Daoy (cell line): ENCODE measurements around the gene SNTG2. TPM values are rescaled to one million over a fixed set of nuclear protein-coding genes. Genes with fewer than 3 reads are reported as not detected.

Source experiments
- DNase-seq: peaks from one replicate; pipeline ENCODE4 v3.0.0-alpha.2; 2015; ENCODE audit warnings: low read depth
- total RNA-seq: library from RNA; depleted of rRNA; stranded (reverse); fragments of >200 nt; shearing (Covaris generic); gene quantifications from 2 replicates; pipeline ENCODE4 v1.2.3, GENCODE V29; 2014

SNTG2 gene
- total RNA-seq, 1 experiment from 2014 or later = not detected

GRCh38 chr2:1137913-1138391 lies 187.3 kb downstream of the SNTG2 start:
- peak; percentile 27 for DNase-seq

DNA sequence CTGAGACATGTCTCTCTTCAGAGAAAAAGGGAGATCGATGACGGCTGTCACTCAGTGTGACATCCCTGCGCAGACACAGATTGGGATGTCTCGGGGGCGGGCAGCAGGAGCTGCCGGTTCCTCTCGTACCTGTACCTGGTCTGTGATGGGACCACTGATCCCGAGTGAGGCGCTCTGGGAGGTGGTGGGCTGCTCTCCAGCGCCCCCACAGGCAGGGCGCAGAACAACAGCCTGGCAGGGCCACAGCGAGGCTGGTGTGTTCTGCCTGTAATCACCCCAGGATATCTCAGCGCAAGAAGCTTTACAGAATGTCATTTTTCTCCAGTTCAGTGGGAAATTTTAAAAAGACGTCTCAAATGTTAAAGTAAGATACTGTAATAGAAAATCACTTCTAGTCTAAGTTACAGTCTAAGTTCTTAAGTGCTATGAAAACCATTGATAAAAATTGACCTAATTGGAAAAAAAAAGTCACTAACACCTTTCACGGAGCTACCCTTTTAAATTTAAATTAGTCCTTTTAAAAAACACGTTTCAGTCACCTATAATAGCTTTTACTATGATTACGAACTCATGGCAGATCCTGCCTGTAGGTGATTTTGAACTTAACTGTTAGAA lies 189.8 kb downstream of the SNTG2 start:
- peak; percentile 64 for DNase-seq

DNA sequence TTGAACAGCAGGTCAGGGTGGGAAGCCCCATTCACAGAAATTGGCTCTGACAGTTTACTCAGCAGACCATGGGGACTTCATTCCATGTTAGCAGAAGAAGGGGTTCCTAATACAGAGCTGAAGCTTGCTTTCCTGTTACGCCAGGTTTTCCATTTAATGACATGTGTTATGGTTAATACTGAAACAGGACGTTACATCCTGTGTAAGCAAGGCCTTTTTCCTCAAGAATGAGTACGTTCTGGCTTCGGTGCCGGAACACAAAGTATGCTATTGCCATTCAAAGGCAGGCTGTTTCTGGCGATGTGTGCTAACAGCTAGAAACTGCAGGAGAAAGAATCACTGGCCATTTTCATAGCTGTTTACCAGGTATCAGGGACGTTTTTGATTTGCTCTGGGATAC lies 190.4 kb downstream of the SNTG2 start:
- DNase-seq = no peak

GRCh38 chr2:1143129-1143528 lies 192.5 kb downstream of the SNTG2 start:
- DNase-seq = no peak

- DNase-seq = no peak
These were observed 197.4 kb downstream of the SNTG2 start for GRCh38 chr2:1147873-1148612.

DNA sequence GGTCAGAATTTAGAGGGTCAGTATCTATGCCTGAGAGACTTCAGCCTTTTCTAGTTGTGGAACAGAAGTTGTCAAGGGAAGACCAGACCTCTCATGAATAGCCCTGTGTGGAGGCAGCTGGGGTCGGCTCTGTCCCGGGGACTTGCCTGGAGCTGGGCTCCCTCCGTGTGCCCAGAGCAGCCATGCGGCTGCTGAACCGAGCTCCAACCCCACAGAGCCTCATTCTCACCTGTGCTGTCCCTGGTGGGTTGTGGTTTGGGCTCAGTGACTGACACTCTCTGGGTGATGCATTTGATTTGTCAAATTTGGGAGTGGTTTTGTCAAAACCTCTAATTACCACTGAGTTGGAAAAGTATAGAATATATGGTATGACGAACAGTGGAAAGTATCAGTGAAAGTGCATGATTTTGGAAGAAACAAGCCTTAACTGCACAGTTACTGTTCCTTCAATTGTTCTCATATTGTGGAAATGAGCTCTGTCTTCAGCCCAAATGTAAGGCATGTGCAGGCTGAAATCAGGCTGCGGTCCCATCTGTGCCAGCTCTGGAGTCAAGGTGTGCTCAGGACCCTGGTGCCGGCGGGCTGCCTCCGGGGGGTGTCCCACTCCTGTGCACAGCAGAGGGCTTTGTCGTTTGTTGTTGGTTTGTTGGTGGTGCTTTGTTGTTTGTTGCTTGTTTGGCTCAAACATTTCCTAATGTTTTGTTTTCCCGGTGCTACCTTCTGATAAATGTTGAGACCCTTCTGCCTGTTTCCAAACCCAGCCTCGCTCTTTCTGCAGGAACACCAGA lies 200.3 kb downstream of the SNTG2 start:
- DNase-seq = no peak

DNA sequence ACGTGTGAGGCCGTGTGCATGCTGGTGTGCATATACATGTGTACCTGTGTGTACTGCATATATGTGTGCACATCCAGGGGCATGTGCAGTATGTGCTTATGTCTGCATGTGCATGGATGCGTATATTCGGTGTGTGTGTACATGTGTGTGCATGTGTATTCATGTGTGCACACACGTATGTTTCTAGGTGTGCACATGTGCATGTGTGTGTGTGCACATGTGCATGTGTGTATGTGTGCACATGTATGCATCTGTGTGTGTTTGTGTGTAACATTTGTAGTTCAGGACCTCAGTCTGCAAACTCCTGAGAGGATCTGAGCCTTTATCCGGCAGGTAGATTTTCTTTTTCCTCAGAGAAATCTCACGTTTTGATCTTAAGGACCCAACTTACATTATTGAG lies 201.7 kb downstream of the SNTG2 start:
- no peak for DNase-seq

GRCh38 chr2:1153920-1154319 lies 203.3 kb downstream of the SNTG2 start:
- no peak for DNase-seq

GRCh38 chr2:1154710-1155594 lies 204.3 kb downstream of the SNTG2 start:
- DNase-seq = no peak

GRCh38 chr2:1156059-1156458 lies 205.4 kb downstream of the SNTG2 start:
- DNase-seq = no peak

- no peak for DNase-seq
These were observed 205.9 kb downstream of the SNTG2 start for GRCh38 chr2:1156531-1156930.

DNA sequence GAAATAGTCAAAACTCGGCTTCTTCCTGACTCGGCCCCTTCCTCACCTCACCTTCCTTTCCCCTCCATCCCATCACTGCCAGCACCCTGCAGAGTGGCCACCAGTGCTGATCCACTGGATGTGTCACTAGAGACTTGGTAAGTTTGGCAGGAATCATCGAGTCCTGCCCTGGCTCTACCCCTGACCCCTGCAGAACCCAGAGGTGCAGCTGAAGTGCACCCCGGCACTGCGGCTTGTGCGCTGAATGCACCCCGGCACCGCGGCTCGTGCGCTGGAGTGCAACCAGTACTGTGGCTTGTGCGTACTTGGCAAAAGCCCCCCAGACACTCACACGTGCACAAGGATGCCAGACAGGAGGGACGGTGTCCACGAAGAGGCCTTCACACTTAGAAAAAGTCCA lies 206.5 kb downstream of the SNTG2 start:
- no peak for DNase-seq

- no peak for DNase-seq
These were observed 208.4 kb downstream of the SNTG2 start for GRCh38 chr2:1159013-1159412.

DNA sequence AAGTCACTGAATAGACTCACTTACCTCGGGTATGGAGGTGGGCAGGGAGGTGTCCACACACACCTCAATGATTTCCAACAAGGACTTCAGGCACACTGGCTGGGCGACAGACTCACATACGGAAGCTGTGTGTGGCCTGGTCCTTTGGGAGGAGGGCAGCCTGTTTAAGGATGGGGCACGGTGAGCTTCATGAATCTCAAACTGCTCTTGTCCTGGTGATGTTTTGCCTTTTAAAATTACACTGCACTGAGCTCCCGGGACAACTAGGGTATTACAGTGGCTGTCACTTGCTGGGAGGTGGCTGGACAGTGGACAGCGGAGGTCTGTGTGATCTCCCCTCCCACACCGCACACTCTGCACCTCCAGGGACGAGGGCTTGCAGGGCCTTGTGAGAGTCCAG lies 211.6 kb downstream of the SNTG2 start:
- DNase-seq = no peak

GRCh38 chr2:1162768-1163584 lies 212.3 kb downstream of the SNTG2 start:
- DNase-seq = peak; percentile 79

- DNase-seq = no peak
These were observed 216.3 kb downstream of the SNTG2 start for GRCh38 chr2:1166976-1167375.

DNA sequence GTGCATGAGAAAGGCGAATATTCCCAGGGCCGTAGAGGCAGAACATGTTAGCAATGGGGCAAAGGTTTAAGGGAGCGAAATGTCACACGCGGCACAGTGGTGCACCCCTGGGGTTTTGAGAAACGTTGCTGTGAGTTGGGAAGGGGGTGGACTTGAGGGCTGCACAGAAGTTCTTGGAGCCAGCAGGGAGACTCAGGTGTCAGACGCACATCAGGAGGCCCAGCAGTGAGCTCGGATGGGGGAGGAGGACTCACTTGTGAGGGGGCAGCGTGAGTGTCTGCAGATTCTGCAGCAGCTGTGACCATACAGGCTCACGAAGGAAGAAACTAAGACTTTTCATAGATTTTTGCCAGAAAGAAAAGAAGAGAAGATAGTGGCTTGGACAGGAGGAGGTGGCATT lies 218.2 kb downstream of the SNTG2 start:
- DNase-seq = no peak

DNA sequence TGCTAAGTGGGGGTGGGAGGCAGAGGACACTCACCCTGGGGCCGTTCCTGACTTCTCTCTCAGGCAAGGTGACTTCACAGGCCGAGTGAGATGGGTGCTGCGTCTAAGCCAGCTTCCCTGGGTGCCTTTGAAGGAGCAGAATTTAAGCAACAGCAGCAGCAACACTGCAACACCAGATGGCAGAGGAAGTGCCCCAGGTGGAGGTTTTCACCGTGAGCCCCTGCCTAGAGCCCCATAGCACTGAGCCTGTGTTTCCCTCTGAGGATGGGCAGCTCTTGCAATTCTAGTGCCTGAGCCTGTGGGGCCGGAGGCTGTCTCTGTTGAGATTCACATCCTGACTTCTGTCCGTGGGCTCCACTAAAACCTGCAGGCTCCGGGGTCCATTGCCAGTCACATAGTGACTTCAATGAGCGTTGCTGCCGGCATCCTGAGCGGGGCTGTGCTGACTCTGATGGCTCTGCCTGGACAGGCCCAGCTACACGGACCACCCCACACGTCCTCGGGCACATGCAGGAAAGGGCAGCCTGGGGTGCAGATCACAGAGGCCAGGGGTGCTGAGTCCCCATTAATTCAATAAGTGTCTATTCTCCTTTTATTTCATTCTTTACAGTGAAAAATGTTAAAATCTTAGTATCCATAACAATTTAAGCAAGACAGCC lies 218.8 kb downstream of the SNTG2 start:
- no peak for DNase-seq

GRCh38 chr2:1170241-1170640 lies 219.6 kb downstream of the SNTG2 start:
- DNase-seq = peak; percentile 53

DNA sequence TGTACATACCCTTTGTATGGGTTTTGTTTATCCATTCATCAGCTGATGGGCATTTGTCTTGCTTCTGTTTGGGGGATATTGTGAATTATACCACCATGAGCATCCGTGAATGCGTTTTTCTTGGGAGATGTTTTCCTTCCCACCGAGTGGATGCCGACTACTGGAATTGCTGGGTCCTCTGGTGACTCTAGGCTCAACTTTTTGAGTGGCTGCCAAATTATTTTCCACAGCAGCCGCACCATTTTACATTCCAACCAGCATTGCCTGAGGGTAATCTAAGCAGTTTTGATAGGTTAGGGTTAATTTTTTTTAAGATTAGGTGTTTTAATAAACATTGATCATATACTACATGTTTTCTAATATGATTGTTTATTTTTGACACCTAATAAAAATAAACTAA lies 220.1 kb downstream of the SNTG2 start:
- DNase-seq = no peak
